ENCODE measurements around the gene GLOD4.
"Not testable (repeated sequence)": the region's sequence is repeated elsewhere in the genome, so short reads cannot be mapped to it uniquely, and the experiment has no call there.

Gene GLOD4
- long read RNA-seq, transcript GLOD4-202 (9 exons, 2,059 nt), result major isoform, 465 of 564 reads
- long read RNA-seq, partial matches to known transcripts, result 11 of 564 reads
- long read RNA-seq, other reads (novel, unspliced or antisense), result 81 of 564 reads

GRCh38 chr17:781805-782731 lies at the start of gene GLOD4, which contains the start of gene MRM3:
Gene GLOD4 (minus strand): TSS chr17:782280. CDS start chr17:782255, 25 bp downstream.
Gene MRM3 (plus strand): TSS chr17:782353. CDS start chr17:782379, 26 bp downstream.
- H3K4me3 ChIP-seq (replicated peaks; ENCODE audit: insufficient read depth, low read length), result peak within 1 kb of the TSS; percentile 89
- no peaks in the 10 kb centered on the region for H3K27me3 ChIP-seq (ENCODE audit: insufficient read depth, poor library complexity, severe bottlenecking)
- peak; percentile 70 to 77 for DNase-seq (ENCODE audit: low read depth in 1 of 2, low spot score in 1 of 2)
- peak within 1 kb of the TSS; percentile 85 for H3K27ac ChIP-seq (replicated peaks)
- TF ChIP-seq POLR2AphosphoS5 (IDR thresholded peaks at IDR 0.05; ENCODE audit: low read depth), result peak; percentile 75; the same call in 1 of the 2 replicates
- no peak for TF ChIP-seq GABPA (IDR thresholded peaks at IDR 0.05; ENCODE audit: low read depth)

- no peak for TF ChIP-seq POLR2AphosphoS5 (IDR thresholded peaks at IDR 0.05; ENCODE audit: low read depth)
- TF ChIP-seq, protein P1, sequence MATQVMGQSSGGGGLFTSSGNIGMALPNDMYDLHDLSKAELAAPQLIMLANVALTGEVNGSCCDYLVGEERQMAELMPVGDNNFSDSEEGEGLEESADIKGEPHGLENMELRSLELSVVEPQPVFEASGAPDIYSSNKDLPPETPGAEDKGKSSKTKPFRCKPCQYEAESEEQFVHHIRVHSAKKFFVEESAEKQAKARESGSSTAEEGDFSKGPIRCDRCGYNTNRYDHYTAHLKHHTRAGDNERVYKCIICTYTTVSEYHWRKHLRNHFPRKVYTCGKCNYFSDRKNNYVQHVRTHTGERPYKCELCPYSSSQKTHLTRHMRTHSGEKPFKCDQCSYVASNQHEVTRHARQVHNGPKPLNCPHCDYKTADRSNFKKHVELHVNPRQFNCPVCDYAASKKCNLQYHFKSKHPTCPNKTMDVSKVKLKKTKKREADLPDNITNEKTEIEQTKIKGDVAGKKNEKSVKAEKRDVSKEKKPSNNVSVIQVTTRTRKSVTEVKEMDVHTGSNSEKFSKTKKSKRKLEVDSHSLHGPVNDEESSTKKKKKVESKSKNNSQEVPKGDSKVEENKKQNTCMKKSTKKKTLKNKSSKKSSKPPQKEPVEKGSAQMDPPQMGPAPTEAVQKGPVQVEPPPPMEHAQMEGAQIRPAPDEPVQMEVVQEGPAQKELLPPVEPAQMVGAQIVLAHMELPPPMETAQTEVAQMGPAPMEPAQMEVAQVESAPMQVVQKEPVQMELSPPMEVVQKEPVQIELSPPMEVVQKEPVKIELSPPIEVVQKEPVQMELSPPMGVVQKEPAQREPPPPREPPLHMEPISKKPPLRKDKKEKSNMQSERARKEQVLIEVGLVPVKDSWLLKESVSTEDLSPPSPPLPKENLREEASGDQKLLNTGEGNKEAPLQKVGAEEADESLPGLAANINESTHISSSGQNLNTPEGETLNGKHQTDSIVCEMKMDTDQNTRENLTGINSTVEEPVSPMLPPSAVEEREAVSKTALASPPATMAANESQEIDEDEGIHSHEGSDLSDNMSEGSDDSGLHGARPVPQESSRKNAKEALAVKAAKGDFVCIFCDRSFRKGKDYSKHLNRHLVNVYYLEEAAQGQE (IDR thresholded peaks at IDR 0.05; ENCODE audit: insufficient replicate concordance, low read depth), result no peak
- H3K27me3 ChIP-seq (ENCODE audit: insufficient read depth, poor library complexity, severe bottlenecking), result no peaks in the 10 kb centered on the region
- H3K4me3 ChIP-seq (replicated peaks; ENCODE audit: insufficient read depth, low read length), result no peak overlapping the region
- no peak overlapping the region for H3K27ac ChIP-seq (replicated peaks)
- DNase-seq (ENCODE audit: low read depth in 1 of 2, low spot score in 1 of 2), result no peak
Measured at GRCh38 chr17:830950-831349, 48.9 kb upstream of the GLOD4 start.

DNA sequence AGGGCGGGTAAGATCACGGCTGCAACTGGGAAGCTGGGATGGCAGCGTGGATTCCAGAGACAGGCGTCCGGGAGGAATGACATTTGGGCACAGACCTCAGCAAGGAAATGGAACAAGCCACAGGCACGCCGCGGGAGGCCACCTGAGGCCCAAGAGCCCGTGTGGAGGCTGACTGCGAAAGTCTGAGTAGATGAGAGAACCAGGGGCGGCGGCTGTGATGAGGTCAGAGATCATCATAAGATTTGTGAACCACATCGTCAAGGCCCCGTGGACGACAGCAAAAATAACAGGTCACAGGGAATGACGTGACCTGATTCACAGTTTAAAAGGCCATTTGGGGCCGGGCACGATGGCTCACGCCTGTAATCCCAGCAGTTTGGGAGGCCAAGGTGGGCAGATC lies 48.3 kb upstream of the GLOD4 start:
- Histone ChIP-seq H3K27me3 (ENCODE audit: insufficient read depth, poor library complexity, severe bottlenecking) (no peaks in the 10 kb centered on the region), H3K27ac (replicated peaks) (no peak overlapping the region), H3K4me3 (replicated peaks; ENCODE audit: insufficient read depth, low read length) (no peak overlapping the region)
- DNase-seq (ENCODE audit: low read depth in 1 of 2, low spot score in 1 of 2), result no peak
- TF ChIP-seq, protein P2, sequence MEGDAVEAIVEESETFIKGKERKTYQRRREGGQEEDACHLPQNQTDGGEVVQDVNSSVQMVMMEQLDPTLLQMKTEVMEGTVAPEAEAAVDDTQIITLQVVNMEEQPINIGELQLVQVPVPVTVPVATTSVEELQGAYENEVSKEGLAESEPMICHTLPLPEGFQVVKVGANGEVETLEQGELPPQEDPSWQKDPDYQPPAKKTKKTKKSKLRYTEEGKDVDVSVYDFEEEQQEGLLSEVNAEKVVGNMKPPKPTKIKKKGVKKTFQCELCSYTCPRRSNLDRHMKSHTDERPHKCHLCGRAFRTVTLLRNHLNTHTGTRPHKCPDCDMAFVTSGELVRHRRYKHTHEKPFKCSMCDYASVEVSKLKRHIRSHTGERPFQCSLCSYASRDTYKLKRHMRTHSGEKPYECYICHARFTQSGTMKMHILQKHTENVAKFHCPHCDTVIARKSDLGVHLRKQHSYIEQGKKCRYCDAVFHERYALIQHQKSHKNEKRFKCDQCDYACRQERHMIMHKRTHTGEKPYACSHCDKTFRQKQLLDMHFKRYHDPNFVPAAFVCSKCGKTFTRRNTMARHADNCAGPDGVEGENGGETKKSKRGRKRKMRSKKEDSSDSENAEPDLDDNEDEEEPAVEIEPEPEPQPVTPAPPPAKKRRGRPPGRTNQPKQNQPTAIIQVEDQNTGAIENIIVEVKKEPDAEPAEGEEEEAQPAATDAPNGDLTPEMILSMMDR (IDR thresholded peaks at IDR 0.05; ENCODE audit: insufficient read depth, low read length), result no peak
- no peak for TF ChIP-seq POLR2AphosphoS5 (IDR thresholded peaks at IDR 0.05; ENCODE audit: low read depth)
- TF ChIP-seq GABPA (IDR thresholded peaks at IDR 0.05; ENCODE audit: low read depth), result no peak
- TF ChIP-seq, protein P1 (IDR thresholded peaks at IDR 0.05; ENCODE audit: insufficient replicate concordance, low read depth), result no peak
- no peak for TF ChIP-seq SPI1 (IDR thresholded peaks at IDR 0.05; ENCODE audit: borderline replicate concordance, low read depth)

GRCh38 chr17:829614-830013 lies 47.5 kb upstream of the GLOD4 start:
- H3K4me3 ChIP-seq (replicated peaks; ENCODE audit: insufficient read depth, low read length); H3K27ac ChIP-seq (replicated peaks); H3K27me3 ChIP-seq (ENCODE audit: insufficient read depth, poor library complexity, severe bottlenecking); DNase-seq (ENCODE audit: low read depth in 1 of 2, low spot score in 1 of 2): not testable (repeated sequence)

DNA sequence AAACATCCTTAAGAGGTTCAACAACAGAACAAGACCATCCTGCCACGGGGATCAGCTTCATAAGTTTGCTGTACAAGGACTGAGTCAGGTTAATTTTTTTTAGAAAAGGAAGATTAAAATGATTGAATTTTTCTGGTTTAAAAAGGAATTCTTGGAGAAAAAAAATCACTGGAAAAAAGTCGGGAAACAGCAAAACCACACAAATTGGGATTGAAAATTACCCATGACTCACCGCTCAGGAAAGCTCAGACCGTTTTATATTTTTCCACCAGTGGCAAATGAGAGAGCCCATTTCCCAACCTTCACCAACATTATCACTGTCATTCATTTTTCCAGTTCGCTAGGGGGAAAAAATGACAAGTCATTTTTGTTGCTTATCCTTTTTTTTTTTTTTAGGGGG lies 46.7 kb upstream of the GLOD4 start:
- TF ChIP-seq GABPA (IDR thresholded peaks at IDR 0.05; ENCODE audit: low read depth) (no peak), SPI1 (IDR thresholded peaks at IDR 0.05; ENCODE audit: borderline replicate concordance, low read depth) (no peak), POLR2AphosphoS5 (IDR thresholded peaks at IDR 0.05; ENCODE audit: low read depth) (no peak)
- TF ChIP-seq, protein P2 (IDR thresholded peaks at IDR 0.05; ENCODE audit: insufficient read depth, low read length), result no peak
- TF ChIP-seq, protein P1 (IDR thresholded peaks at IDR 0.05; ENCODE audit: insufficient replicate concordance, low read depth), result no peak
- Histone ChIP-seq H3K27ac (replicated peaks) (no peak overlapping the region), H3K27me3 (ENCODE audit: insufficient read depth, poor library complexity, severe bottlenecking) (no peaks in the 10 kb centered on the region), H3K4me3 (replicated peaks; ENCODE audit: insufficient read depth, low read length) (no peak overlapping the region)
- no peak for DNase-seq (ENCODE audit: low read depth in 1 of 2, low spot score in 1 of 2)
